ENCODE measurements around the gene NTM.
"Not testable (repeated sequence)": the region's sequence is repeated elsewhere in the genome, so short reads cannot be mapped to it uniquely, and the experiment has no call there.

NTM gene

GRCh38 chr11:131421066-131421855 is 50.8 kb downstream of the NTM start:
- DNase-seq (ENCODE audit: low read depth in 4 of 4, low spot score in 1 of 4), result no peak

GRCh38 chr11:131422029-131422428 is 51.6 kb downstream of the NTM start:
- no peak for DNase-seq (ENCODE audit: low read depth in 4 of 4, low spot score in 1 of 4)

- DNase-seq (ENCODE audit: low read depth in 4 of 4, low spot score in 1 of 4), result no peak
Measured at GRCh38 chr11:131422496-131422895, 52.1 kb downstream of the NTM start.

GRCh38 chr11:131423688-131424087 is 53.3 kb downstream of the NTM start:
- DNase-seq (ENCODE audit: low read depth in 4 of 4, low spot score in 1 of 4), result no peak

GRCh38 chr11:131424257-131424876 is 54.0 kb downstream of the NTM start:
- DNase-seq (ENCODE audit: low read depth in 4 of 4, low spot score in 1 of 4), result not testable (repeated sequence)

- DNase-seq (ENCODE audit: low read depth in 4 of 4, low spot score in 1 of 4), result no peak
Measured at GRCh38 chr11:131425285-131425684, 54.9 kb downstream of the NTM start.

DNA sequence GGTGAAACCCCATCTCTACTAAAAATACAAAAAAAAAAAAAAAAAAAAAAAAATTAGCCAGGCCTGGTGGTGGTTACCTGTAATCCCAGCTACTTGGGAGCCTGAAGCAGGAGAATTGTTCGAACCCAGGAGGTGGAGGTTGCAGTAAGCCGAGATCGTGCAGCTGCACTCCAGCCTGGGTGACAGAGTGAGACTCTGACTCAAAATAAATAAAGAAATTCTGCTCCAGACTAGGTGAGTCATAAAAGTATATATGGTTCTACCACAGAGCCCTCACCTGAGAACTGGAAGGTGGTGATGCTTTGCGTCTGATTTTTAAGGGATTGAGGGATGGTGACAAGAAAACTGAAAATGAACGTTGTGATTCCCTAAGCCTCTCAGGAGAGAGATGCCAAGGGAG is 58.4 kb downstream of the NTM start:
- DNase-seq (ENCODE audit: low read depth in 4 of 4, low spot score in 1 of 4), result no peak

- DNase-seq (ENCODE audit: low read depth in 4 of 4, low spot score in 1 of 4), result no peak
Measured at GRCh38 chr11:131430473-131431208, 60.2 kb downstream of the NTM start.

GRCh38 chr11:131441051-131441810 is 70.8 kb downstream of the NTM start:
- no peak for DNase-seq (ENCODE audit: low read depth in 4 of 4, low spot score in 1 of 4)

GRCh38 chr11:131446590-131447275 is 76.3 kb downstream of the NTM start:
- DNase-seq (ENCODE audit: low read depth in 4 of 4, low spot score in 1 of 4), result no peak

DNA sequence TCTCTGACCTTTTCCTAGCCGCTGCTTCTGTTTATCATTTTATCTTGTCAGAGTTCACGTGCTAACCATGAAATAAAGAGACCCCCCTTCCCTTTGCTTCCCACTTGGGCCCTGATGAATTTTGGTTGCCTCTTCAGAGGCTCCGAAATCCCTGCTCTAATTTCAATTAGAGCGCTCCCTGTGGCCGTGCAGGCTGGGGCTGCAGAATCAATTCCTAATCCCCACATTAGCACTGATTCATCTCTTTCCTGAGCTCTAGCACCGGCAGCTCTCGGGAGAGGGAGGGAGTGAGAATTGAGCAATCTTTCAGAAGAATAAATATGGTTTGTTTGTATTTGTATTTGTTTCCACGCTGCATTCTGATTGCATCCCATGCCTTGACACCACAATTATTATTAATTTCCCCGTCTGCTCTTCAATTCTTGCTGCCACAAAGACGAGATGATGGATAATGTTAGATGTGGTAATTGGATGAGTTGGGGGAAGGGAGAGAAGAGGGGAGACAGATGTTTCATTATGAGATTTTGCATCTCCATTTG is 76.9 kb downstream of the NTM start:
- no peak for DNase-seq (ENCODE audit: low read depth in 4 of 4, low spot score in 1 of 4)

DNA sequence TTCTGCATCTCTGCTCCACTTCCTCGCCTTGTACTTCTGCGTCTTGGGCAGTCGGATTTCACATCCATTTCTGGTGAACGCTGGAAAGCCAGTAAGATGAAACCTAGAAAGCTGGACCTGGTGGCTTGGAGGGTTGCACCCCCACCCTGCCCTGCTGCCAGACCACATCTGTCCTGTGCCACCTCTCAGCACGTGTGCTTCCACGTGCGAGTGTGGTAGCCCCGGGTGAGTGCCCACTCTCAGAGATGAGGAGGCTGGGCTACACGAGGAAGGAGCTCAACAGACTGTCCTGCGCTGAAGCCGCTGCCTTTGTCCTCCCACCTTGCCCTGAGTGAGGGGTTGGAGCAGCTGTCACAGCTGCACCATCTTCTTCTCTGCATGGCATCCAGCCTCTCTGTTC is 77.5 kb downstream of the NTM start:
- no peak for DNase-seq (ENCODE audit: low read depth in 4 of 4, low spot score in 1 of 4)

GRCh38 chr11:131449036-131450019 is 78.9 kb downstream of the NTM start:
- no peak for DNase-seq (ENCODE audit: low read depth in 4 of 4, low spot score in 1 of 4)

- DNase-seq (ENCODE audit: low read depth in 4 of 4, low spot score in 1 of 4), result no peak
Measured at GRCh38 chr11:131454490-131454889, 84.1 kb downstream of the NTM start.

- DNase-seq (ENCODE audit: low read depth in 4 of 4, low spot score in 1 of 4), result no peak
Measured at GRCh38 chr11:131454989-131455388, 84.6 kb downstream of the NTM start.

DNA sequence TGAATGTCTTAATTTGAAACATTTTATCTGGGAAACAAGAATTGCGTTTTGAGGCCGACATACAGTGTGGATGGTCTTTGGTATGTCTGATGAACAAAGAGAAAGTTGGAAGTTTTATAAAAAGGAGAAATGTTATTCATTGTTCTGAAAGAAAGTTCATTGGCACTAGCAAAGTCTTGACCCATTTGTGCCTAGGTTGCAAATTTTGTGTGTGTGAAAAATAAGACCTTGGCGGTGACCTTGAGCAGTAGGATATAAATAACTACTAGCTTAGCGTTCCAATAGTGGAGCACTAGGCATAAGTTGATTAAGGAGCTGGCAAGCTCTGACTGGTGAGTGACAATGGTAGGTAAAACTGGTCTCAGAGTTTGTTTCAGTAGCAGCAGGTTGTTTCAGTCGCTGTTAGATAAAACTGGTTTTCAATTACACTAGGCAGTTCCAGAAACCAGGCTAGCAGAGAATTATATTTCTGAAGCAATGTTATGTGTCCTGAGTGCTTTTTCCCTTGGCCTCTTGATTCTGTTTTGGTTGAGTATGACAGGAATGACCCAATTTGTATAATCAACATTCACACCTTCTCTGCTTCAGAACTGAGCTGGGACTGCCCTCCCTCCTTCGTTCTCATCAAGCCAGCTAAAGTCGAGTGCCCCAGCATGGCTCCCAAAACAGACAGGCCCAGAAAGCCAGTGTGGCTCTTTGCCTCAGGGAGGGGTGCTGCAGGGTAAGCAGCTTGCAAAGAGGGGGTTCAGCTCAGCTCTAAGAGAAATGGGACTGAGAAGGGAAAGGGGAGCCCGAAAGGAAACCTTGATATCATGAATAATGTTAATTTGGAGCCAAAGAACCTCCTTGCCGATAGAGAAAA is 85.7 kb downstream of the NTM start:
- DNase-seq (ENCODE audit: low read depth in 4 of 4, low spot score in 1 of 4), result no peak

GRCh38 chr11:131457163-131457562 is 86.7 kb downstream of the NTM start:
- DNase-seq (ENCODE audit: low read depth in 4 of 4, low spot score in 1 of 4), result no peak

GRCh38 chr11:131458421-131458820 is 88.0 kb downstream of the NTM start:
- no peak for DNase-seq (ENCODE audit: low read depth in 4 of 4, low spot score in 1 of 4)
